Common myeloid progenitor, CD34-positive (primary cell): ENCODE data around the gene GSG1L.

Source experiments
- CTCF ChIA-PET: fragments of 350-600 bp; sonication (Branson Sonifier 250); formaldehyde crosslinking; loops from one replicate; lab custom pipeline; 2021; ENCODE audit warnings: antibody characterized with exemption; lab: Charles Lee
- POLR2A ChIA-PET: fragments of 350-600 bp; sonication (Branson Sonifier 250); formaldehyde crosslinking; loops from one replicate; lab custom pipeline; 2021; ENCODE audit warnings: antibody characterized with exemption; lab: Charles Lee
- DNase-seq, 3 donors: peaks; one replicate each; pipeline versions ENCODE4 v3.0.0 to v3.0.0-alpha.2; 2013
- H3K27ac ChIP-seq, 2 experiments: 1 replicate in 1 of 2; 2 replicates in 1 of 2; pipeline ENCODE4 v1.7.0; 2013; ENCODE audit warnings: inconsistent platforms in 2 of 2, low read length in 2 of 2, mild to moderate bottlenecking in 2 of 2, low read depth in 1 of 2, moderate library complexity in 1 of 2; ENCODE audit not compliant: severe bottlenecking in 2 of 2, insufficient read depth in 1 of 2, poor library complexity in 1 of 2
- H3K27me3 ChIP-seq, 5 experiments: replicated peaks in 2 of 5; 1 replicate in 3 of 5; 2 replicates in 2 of 5; pipeline versions ENCODE4 v1.6.1 to v1.7.0; 2013; ENCODE audit warnings: low read length in 4 of 5, mild to moderate bottlenecking in 2 of 5, moderate library complexity in 2 of 5, inconsistent platforms in 1 of 5; ENCODE audit not compliant: insufficient read depth in 5 of 5, control insufficient read depth in 4 of 5
- H3K36me3 ChIP-seq, 4 experiments: 1 replicate in 2 of 4; 2 replicates in 2 of 4; pipeline versions ENCODE4 v1.6.1 to v1.7.0; 2013; ENCODE audit warnings: low read length in 3 of 4, control low read depth in 1 of 4, mild to moderate bottlenecking in 1 of 4; ENCODE audit not compliant: control insufficient read depth in 4 of 4, insufficient read depth in 4 of 4
- H3K4me1 ChIP-seq, 4 experiments: 1 replicate in 3 of 4; 2 replicates in 1 of 4; pipeline versions ENCODE4 v1.6.1 to v1.7.1; 2013; ENCODE audit warnings: low read length in 3 of 4, mild to moderate bottlenecking in 3 of 4, control low read depth in 1 of 4, inconsistent platforms in 1 of 4, moderate library complexity in 1 of 4; ENCODE audit not compliant: control insufficient read depth in 4 of 4, insufficient read depth in 4 of 4; ENCODE audit errors: control extremely low read depth in 1 of 4
- H3K4me3 ChIP-seq, 7 experiments: 1 replicate in 4 of 7; 2 replicates in 3 of 7; pipeline versions ENCODE4 v1.5.1 to v1.7.0; 2013; ENCODE audit warnings: mild to moderate bottlenecking in 7 of 7, low read length in 6 of 7, moderate library complexity in 6 of 7, inconsistent platforms in 2 of 7, low read depth in 2 of 7, control low read depth in 1 of 7; ENCODE audit not compliant: insufficient read depth in 4 of 7, control insufficient read depth in 1 of 7; ENCODE audit errors: extremely low read depth in 1 of 7
- H3K9me3 ChIP-seq, 5 experiments: 1 replicate in 4 of 5; 2 replicates in 1 of 5; pipeline versions ENCODE4 v1.6.1 to v1.7.1; 2013; ENCODE audit warnings: low read length in 4 of 5, mild to moderate bottlenecking in 2 of 5, inconsistent platforms in 1 of 5, low read depth in 1 of 5, moderate library complexity in 1 of 5; ENCODE audit not compliant: control insufficient read depth in 4 of 5, insufficient read depth in 2 of 5; ENCODE audit errors: control extremely low read depth in 1 of 5
- WGBS: methylation state at CpG from one replicate; pipeline ENCODE4 v1.1.5; 2013; ENCODE audit not compliant: insufficient coverage; 5-methylcytosine and 5-hydroxymethylcytosine counted together

The GSG1L gene

DNA sequence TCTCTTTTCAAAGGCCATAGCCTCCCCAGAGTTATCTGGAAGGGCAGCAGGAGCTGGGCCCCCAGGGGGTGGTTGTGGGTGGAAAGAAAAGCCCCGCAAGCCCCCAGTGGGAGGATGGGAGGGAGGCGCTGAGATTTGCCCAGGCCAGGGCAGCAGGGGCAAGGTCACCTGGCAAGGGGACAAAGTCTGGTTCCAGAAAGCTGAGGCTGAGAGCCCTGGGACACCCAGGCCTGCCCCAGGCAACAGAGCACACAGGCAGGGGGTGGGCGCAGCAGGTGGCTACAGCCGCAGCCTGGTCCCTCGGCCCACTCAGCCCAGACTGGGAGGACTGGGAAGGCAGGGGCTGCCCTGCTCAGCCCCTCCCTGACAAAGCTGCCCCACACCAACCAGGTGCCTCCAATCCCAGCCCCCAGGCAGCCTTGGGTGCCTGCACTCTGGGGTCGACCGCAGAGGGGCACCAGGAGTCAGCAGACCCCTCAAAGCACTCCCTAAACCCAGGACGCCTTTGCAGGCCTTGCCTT is 23.7 kb upstream of the GSG1L start:
- Histone ChIP-seq H3K27me3 (no peaks in the 10 kb centered on the region), H3K4me3 (no peak overlapping the region), H3K4me1 (no peaks in the 10 kb centered on the region), H3K9me3 (no peaks in the 10 kb centered on the region), H3K36me3 (no peaks in the 10 kb centered on the region), H3K27ac (no peak overlapping the region)
- ChIA-PET POLR2A (no interaction called here), CTCF (no interaction called here)
- WGBS: 99% methylated on average over 8 of the region's 8 CpGs
- DNase-seq: no peak

DNA sequence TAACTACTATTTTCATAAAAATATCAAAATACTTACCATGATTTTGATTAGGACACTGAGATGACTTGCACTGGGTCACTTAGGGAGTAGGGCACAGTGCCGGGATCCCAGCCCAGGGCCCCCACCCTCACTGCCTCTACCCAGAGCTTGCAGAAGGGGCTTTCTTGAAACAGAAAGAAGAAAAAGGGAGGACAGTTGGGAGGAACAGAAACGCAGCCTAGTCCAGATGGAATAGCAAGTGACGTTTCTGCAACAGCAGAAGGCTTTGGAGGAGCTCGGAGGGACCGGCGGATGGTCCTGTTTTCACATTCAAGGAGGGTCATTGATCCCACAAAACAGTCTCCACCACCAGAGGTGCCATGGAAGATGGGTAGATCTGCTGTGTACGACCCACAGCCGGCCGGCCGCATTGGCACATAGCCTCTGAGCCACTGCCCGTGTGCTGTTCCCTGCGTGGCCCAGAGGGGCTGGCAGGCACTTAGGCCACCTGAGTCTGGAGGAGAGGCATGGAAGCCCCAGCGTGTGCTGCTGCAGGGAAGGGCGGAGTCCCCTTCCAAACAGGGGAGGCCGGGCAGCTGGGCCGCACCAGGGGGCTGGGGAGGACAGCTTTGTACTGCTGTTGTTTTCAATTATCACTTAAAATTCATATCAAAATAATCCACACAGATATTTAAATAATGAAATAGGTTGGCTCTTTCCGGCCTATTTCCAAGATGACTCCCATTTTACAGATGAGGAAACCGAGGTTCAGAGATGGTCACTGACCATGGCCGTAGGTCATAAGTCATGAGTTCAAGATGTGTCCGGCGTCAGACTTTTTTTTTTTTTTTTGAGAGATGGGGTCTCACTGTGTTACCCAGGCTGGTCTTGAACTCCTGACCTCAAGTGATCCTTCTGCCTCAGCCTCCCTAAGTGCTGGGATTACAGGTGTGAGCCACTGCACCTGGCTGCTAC is 22.9 kb upstream of the GSG1L start:
- POLR2A ChIA-PET: no interaction called here
- CTCF ChIA-PET: interaction anchor here (0.8 kb wide), 1 partner anchor 13 kb away, joined by 3 read pairs; no protein-coding TSS in a partner anchor
- no peak overlapping the region for H3K4me3 ChIP-seq
- WGBS: 97% methylated on average over 10 of the region's 21 CpGs
- H3K36me3 ChIP-seq: no peaks in the 10 kb centered on the region
- DNase-seq: no peak
- no peak overlapping the region for H3K27ac ChIP-seq
- no peaks in the 10 kb centered on the region for H3K27me3 ChIP-seq
- H3K9me3 ChIP-seq: no peaks in the 10 kb centered on the region
- H3K4me1 ChIP-seq: no peaks in the 10 kb centered on the region

DNA sequence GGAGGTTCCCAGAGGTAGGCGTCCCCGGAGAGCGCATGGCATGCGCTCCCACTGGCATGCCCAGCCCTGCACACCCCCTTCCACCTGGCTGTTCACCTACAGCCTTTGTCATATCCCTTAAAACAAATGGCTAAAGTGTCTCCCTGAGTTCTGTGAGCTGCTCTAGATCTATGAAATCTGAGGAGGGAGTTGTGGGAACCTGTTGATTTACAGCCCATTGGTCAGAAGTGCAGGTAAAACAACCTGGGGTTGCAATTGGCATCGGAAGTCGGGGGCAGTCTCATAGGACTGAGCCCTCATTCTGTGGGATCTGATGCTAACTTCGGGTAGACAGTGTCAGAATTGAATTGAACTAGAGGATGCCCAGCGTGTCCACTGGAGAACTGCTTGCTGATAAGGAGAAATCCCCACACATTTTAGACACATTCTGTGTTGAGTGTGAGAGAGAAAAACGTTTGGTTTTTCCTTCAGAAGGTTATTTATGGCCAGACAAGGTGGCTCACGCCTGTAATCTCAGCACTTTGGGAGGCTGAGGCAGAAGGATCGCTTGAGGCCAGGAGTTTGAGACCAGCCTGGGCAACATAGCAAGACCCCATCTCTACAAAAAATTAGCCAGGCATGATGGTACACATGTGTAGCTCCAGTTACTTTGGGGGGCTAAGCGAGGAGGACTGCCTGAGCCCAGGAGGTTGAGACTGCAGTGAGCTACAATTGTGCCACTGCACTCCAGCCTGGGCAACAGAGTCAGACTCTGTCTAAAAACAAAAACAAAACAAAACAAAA is 22.1 kb upstream of the GSG1L start:
- H3K36me3 ChIP-seq: no peaks in the 10 kb centered on the region
- H3K27ac ChIP-seq: no peak overlapping the region
- H3K27me3 ChIP-seq: no peaks in the 10 kb centered on the region
- ChIA-PET POLR2A (no interaction called here), CTCF (interaction anchor here (0.8 kb wide), 1 partner anchor 13 kb away, joined by 3 read pairs; no protein-coding TSS in a partner anchor)
- no peak overlapping the region for H3K4me3 ChIP-seq
- WGBS: 98% methylated on average over 8 of the region's 12 CpGs
- H3K4me1 ChIP-seq: no peaks in the 10 kb centered on the region
- no peaks in the 10 kb centered on the region for H3K9me3 ChIP-seq
- no peak for DNase-seq

DNA sequence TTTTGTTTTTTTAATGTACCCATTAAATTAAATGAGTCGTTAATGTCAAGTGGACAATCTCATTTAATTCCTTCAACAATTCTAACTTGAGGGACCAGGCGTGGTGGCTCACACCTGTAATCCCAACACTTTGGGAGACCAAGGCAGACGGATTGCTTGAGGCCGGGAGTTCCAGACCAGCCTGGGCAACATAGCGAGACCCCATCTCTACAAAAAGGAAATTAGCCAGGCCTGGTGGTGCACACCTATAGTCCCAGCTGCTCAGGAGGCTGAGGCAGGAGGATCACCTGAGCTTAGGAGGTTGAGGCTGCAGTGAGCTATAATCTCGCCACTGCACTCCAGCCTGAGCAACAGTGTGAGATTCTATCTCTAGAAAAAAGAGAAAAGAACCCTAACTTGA is 20.7 kb upstream of the GSG1L start:
- Histone ChIP-seq H3K9me3 (no peaks in the 10 kb centered on the region), H3K4me1 (no peaks in the 10 kb centered on the region), H3K36me3 (no peaks in the 10 kb centered on the region), H3K4me3 (no peak overlapping the region), H3K27ac (no peak overlapping the region), H3K27me3 (no peaks in the 10 kb centered on the region)
- POLR2A ChIA-PET: no interaction called here
- no peak for DNase-seq
- 95% methylated on average over 5 of the region's 6 CpGs for WGBS
- CTCF ChIA-PET: no interaction called here

DNA sequence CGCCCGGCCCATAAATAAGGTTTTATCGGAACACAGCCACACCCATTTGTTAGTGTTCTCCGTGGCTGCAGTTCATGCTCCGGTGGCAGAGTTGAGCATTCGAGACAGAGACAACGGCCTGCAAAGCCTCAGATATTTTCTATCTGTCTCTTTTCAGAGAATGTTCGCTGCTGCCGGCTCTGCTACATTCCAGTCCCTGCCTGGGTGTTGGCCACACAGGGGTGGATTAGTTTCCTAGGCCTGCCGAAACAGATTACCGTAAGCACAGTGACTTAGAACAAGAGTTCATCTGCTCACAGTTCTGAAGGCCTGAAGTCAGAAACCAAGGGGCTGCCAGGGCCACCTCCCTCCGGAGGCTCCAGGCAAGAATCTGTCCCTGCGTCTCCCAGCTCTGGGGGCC is 19.1 kb upstream of the GSG1L start:
- DNase-seq: no peak
- POLR2A ChIA-PET: interaction anchor here (0.6 kb wide), 1 partner anchor 319 kb away, joined by 3 read pairs; no protein-coding TSS in a partner anchor
- WGBS: 97% methylated on average over 13 of the region's 13 CpGs

DNA sequence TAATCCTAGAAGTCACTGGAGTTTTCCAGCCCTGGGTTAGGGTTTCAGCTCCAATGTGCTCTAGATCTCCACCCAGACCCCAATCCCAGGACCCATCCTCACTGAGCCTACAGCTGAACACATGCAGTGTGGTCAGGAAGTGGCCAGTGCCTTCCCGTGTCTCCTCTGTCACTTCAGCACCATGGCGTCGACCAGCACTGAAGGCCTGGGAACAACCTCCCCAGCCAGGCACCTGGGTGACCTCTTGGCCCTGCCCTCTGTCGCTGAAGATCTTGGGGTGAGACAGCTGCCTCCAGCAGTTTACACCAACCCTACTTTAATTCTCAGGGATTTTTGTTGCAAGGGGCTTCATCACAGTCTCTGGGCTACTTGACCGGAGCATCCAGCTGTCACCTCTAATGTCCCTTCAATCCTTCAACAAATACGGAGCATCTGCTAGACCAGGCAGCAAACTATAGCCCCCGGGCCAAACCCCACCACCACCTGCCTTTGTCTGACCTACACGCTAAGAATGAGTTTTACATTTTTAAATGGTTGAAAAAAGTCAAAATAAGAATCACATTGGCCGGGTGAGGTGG is 18.0 kb upstream of the GSG1L start:
- no peaks in the 10 kb centered on the region for H3K27me3 ChIP-seq
- WGBS: 87% methylated on average over 8 of the region's 9 CpGs
- no peaks in the 10 kb centered on the region for H3K36me3 ChIP-seq
- no peak for DNase-seq
- no peak overlapping the region for H3K4me3 ChIP-seq
- ChIA-PET CTCF (interaction anchor here (0.7 kb wide), 1 partner anchor 13 kb away, joined by 3 read pairs; no protein-coding TSS in a partner anchor), POLR2A (no interaction called here)
- H3K4me1 ChIP-seq: no peaks in the 10 kb centered on the region
- H3K27ac ChIP-seq: no peak overlapping the region
- H3K9me3 ChIP-seq: no peaks in the 10 kb centered on the region

More for the DNA sequence above, 19.1 kb upstream of the GSG1L start:
- CTCF ChIA-PET: no interaction called here
- no peak overlapping the region for H3K4me3 ChIP-seq
- no peaks in the 10 kb centered on the region for H3K36me3 ChIP-seq
- H3K27ac ChIP-seq: no peak overlapping the region
- no peaks in the 10 kb centered on the region for H3K4me1 ChIP-seq
- no peaks in the 10 kb centered on the region for H3K9me3 ChIP-seq
- H3K27me3 ChIP-seq: no peaks in the 10 kb centered on the region
